ENCODE data around the gene NECTIN3. TPM values are rescaled to one million over a fixed set of nuclear protein-coding genes. Genes with fewer than 3 reads are reported as not detected.

Gene NECTIN3
- total and polyA plus RNA-seq, 11 donors, result 1.8 to 13.8 (median 8.8) TPM

- DNase-seq (no peak), ATAC-seq (no peak)
- H3K4me1 ChIP-seq, result no peaks in the 10 kb centered on the region
- H3K36me3 ChIP-seq, result no peaks in the 10 kb centered on the region
- TF ChIP-seq POLR2A (IDR thresholded peaks at IDR 0.05), result no peak
- H3K4me3 ChIP-seq, result no peak overlapping the region
- H3K9me3 ChIP-seq, result peaks cover 0 to 20% (median 7%) of the 10 kb centered on the region in 12 donors
- no peaks in the 10 kb centered on the region for H3K27me3 ChIP-seq
- no peak overlapping the region for H3K27ac ChIP-seq
- 90 to 95% (median 93%) methylated on average over 3 of the region's 3 CpGs for WGBS, 4 donors
- intact Hi-C loops (cut with DNase I), result no loop called here
Measured at GRCh38 chr3:111032677-111033076, 38.9 kb upstream of the NECTIN3 start.

- intact Hi-C loops (cut with DNase I), result no loop called here
- WGBS, 4 donors, result 85 to 94% (median 87%) methylated on average over 1 of the region's 1 CpG
- DNase-seq (no peak), ATAC-seq (no peak)
- H3K27ac ChIP-seq, result no peak overlapping the region
- TF ChIP-seq POLR2A (IDR thresholded peaks at IDR 0.05) (no peak), CTCF (IDR thresholded peaks at IDR 0.05) (no peak)
- H3K9me3 ChIP-seq, result peaks cover 0 to 27% (median 9%) of the 10 kb centered on the region in 12 donors
- no peaks in the 10 kb centered on the region for H3K27me3 ChIP-seq
- H3K36me3 ChIP-seq, result no peaks in the 10 kb centered on the region
- no peaks in the 10 kb centered on the region for H3K4me1 ChIP-seq
- H3K4me3 ChIP-seq, result no peak overlapping the region
Measured at GRCh38 chr3:111033470-111034050, 38.1 kb upstream of the NECTIN3 start.

GRCh38 chr3:111035316-111035715, 36.3 kb upstream of the NECTIN3 start:
- peaks cover 0 to 30% (median 9%) of the 10 kb centered on the region in 12 donors for H3K9me3 ChIP-seq
- no peak for ATAC-seq
- whole genome bisulfite sequencing, 4 donors, result 50 to 77% (median 68%) methylated on average over 2 of the region's 2 CpGs
- H3K27me3 ChIP-seq, result no peaks in the 10 kb centered on the region
- no peak overlapping the region for H3K4me3 ChIP-seq
- TF ChIP-seq CTCF (IDR thresholded peaks at IDR 0.05) (no peak), POLR2A (IDR thresholded peaks at IDR 0.05) (no peak)
- H3K36me3 ChIP-seq, result no peaks in the 10 kb centered on the region
- intact Hi-C loops (cut with DNase I), result no loop called here
- H3K27ac ChIP-seq, result no peak overlapping the region
- H3K4me1 ChIP-seq, result no peaks in the 10 kb centered on the region
- DNase-seq, result no peak

- no peaks in the 10 kb centered on the region for H3K4me1 ChIP-seq
- DNase-seq (no peak), ATAC-seq (no peak)
- intact Hi-C loops (cut with DNase I), result no loop called here
- no peaks in the 10 kb centered on the region for H3K36me3 ChIP-seq
- H3K27me3 ChIP-seq, result no peaks in the 10 kb centered on the region
- no peak overlapping the region for H3K4me3 ChIP-seq
- WGBS, 4 donors, result 93 to 97% (median 94%) methylated on average over 2 of the region's 2 CpGs; no CpG with 5 or more reads in 1 of the 4 donors
- no peak overlapping the region for H3K27ac ChIP-seq
- H3K9me3 ChIP-seq, result peaks cover 0 to 30% (median 9%) of the 10 kb centered on the region in 12 donors
- TF ChIP-seq CTCF (IDR thresholded peaks at IDR 0.05), result no peak
- TF ChIP-seq POLR2A (IDR thresholded peaks at IDR 0.05), result no peak
Measured at GRCh38 chr3:111035902-111036301, 35.7 kb upstream of the NECTIN3 start.

GRCh38 chr3:111040959-111041358, 30.7 kb upstream of the NECTIN3 start:
- ATAC-seq (no peak), DNase-seq (no peak)
- no peaks in the 10 kb centered on the region for H3K4me1 ChIP-seq
- no peaks in the 10 kb centered on the region for H3K36me3 ChIP-seq
- no peak overlapping the region for H3K4me3 ChIP-seq
- H3K27me3 ChIP-seq, result no peaks in the 10 kb centered on the region
- H3K9me3 ChIP-seq, result peaks cover 0 to 29% (median 9%) of the 10 kb centered on the region in 12 donors
- TF ChIP-seq POLR2A (IDR thresholded peaks at IDR 0.05) (no peak), CTCF (IDR thresholded peaks at IDR 0.05) (no peak)
- H3K27ac ChIP-seq, result no peak overlapping the region
- intact Hi-C loops (cut with DNase I), result no loop called here
- 90 to 94% (median 91%) methylated on average over 2 of the region's 2 CpGs for WGBS, 4 donors

Data from heart left ventricle (tissue), 16 donors.